Measurements from ENCODE around the gene PALLD. TPM values are rescaled to one million over a fixed set of nuclear protein-coding genes. Genes with fewer than 3 reads are reported as not detected.

Gene PALLD
- total RNA-seq, 5 donors from 2014 or later (not counting 1 experiment from before 2014, with no cell fraction given) = 0.56 to 1.9 (median 0.93) TPM

DNA sequence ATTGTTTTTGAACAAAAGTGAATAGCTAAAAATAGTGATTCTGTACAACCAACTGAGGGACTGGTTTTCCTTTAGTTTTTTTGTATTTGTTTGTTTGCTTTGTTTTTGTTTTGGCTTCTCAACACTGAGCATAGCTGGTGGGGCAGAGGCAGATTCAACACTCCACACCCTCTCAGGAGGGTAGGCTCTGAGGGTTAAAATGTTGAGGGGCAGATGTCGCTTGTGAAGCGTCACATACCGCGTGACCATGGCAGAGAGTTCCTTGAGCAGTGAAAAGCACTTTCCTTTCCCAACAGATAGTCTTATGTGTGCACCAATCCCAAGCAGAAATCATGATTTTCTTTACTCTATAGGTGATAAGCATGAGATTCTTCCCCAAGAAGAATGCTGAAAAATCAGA, 155.0 kb downstream of the PALLD start:
- Mint-ChIP-seq H3K4me3 (no peak overlapping the region), H3K9me3 (no peaks in the 10 kb centered on the region), H3K27me3 (peaks cover 9 to 12% of the 10 kb centered on the region in 2 donors), H3K36me3 (no peaks in the 10 kb centered on the region), H3K27ac (no peak overlapping the region), H3K4me1 (peaks cover 5 to 6% (median 6%) of the 10 kb centered on the region in 3 donors)
- Histone ChIP-seq H3K4me3 (ENCODE audit: control insufficient read depth in 1 of 2, extremely low read depth in 1 of 2, low read length in 1 of 2) (no peak overlapping the region), H3K36me3 (ENCODE audit: control insufficient read depth in 2 of 2, extremely low read depth in 1 of 2, insufficient read depth in 1 of 2, low read length in 1 of 2) (no peaks in the 10 kb centered on the region), H3K9me3 (no peaks in the 10 kb centered on the region), H3K27me3 (replicated peaks in 1 of 2; ENCODE audit: control insufficient read depth in 2 of 2, extremely low read depth in 1 of 2, insufficient read depth in 2 of 2, low read length in 1 of 2) (no peaks in the 10 kb centered on the region), H3K4me1 (ENCODE audit: control insufficient read depth in 1 of 2, extremely low read depth in 1 of 2, insufficient read depth in 2 of 2, low read length in 2 of 2) (no peaks in the 10 kb centered on the region), H3K27ac (ENCODE audit: low read length) (no peak overlapping the region)
- WGBS (ENCODE audit: insufficient coverage) = no CpG with 5 or more reads among the region's 4 CpGs
- POLR2A ChIA-PET = no interaction called here
- ATAC-seq (replicated peaks in 1 of 4) (no peak), DNase-seq (no peak)
- CTCF ChIA-PET = no interaction called here

DNA sequence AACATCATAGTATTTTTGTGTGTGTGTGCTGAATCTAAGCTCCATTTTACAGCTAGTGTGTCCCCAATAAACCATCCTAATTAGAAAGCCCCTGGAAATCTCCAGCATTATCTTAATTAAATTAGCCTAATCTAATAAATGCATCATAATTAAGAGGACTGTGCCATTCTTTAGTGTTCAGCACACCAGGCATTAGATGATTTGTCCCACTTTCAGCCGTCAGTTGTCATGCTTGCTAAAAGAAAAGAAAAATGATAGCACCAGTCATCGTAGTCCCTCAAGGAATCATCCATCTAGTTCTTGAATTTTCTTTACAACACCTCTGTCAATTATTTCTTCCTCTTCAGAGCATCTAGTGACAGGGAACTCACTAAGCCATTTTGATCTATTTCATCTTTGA, 155.9 kb downstream of the PALLD start:
- ChIA-PET POLR2A (no interaction called here), CTCF (no interaction called here)
- Mint-ChIP-seq H3K36me3 (no peaks in the 10 kb centered on the region), H3K4me1 (peaks cover 5 to 6% (median 6%) of the 10 kb centered on the region in 3 donors), H3K9me3 (no peaks in the 10 kb centered on the region), H3K27ac (no peak overlapping the region), H3K27me3 (peaks cover 9 to 12% of the 10 kb centered on the region in 2 donors), H3K4me3 (no peak overlapping the region)
- Histone ChIP-seq H3K27me3 (replicated peaks in 1 of 2; ENCODE audit: control insufficient read depth in 2 of 2, extremely low read depth in 1 of 2, insufficient read depth in 2 of 2, low read length in 1 of 2) (no peaks in the 10 kb centered on the region), H3K27ac (ENCODE audit: low read length) (no peak overlapping the region), H3K4me3 (ENCODE audit: control insufficient read depth in 1 of 2, extremely low read depth in 1 of 2, low read length in 1 of 2) (no peak overlapping the region), H3K36me3 (ENCODE audit: control insufficient read depth in 2 of 2, extremely low read depth in 1 of 2, insufficient read depth in 1 of 2, low read length in 1 of 2) (no peaks in the 10 kb centered on the region), H3K4me1 (ENCODE audit: control insufficient read depth in 1 of 2, extremely low read depth in 1 of 2, insufficient read depth in 2 of 2, low read length in 2 of 2) (no peaks in the 10 kb centered on the region), H3K9me3 (no peaks in the 10 kb centered on the region)
- ATAC-seq (replicated peaks in 1 of 4) = no peak
- no peak for DNase-seq
- WGBS (ENCODE audit: insufficient coverage) = 76% methylated on average over 2 of the region's 2 CpGs

DNA sequence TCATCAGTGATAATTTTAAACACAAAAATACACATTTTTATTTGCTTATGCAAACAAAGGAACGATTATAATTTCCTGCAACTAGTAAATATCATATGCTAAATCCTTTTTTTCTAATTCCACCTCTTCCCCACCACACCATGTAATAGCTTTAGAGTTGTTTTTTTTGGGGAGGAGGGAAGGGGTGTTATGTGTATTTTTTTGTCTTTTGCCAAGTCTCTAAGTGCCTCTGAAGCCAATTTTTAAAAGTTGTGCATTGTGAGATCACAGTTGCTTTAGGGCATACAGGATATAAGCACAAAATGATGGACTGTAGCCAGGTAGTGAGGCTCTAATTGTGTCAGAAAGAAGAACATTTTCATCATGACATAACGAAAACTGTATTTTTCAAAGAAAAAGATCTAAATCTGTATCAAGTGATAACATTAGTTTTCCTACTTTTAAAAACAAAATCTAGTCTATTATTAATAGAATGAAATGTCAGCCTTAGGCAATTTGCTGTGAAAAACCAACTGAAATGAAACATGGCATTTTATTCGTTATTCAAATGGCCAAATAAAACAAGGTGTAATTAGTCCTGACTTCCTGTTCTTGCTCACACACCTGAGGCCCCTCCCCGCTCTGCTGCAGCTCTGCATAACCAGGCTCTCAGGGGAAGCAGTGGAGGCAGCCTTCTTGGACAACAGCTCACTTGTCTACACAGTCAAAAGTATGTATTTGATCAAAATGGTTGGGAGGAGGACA, 157.4 kb downstream of the PALLD start:
- H3K4me1 Mint-ChIP-seq = peaks cover 5 to 6% (median 6%) of the 10 kb centered on the region in 3 donors
- no peaks in the 10 kb centered on the region for H3K36me3 Mint-ChIP-seq
- WGBS (ENCODE audit: insufficient coverage) = 55% methylated on average over 2 of the region's 4 CpGs
- H3K27me3 Mint-ChIP-seq = peaks cover 10 to 12% of the 10 kb centered on the region in 2 donors
- ATAC-seq (replicated peaks in 1 of 4) = no peak
- Histone ChIP-seq H3K4me1 (ENCODE audit: control insufficient read depth in 1 of 2, extremely low read depth in 1 of 2, insufficient read depth in 2 of 2, low read length in 2 of 2) (no peaks in the 10 kb centered on the region), H3K36me3 (ENCODE audit: control insufficient read depth in 2 of 2, extremely low read depth in 1 of 2, insufficient read depth in 1 of 2, low read length in 1 of 2) (no peaks in the 10 kb centered on the region), H3K27ac (ENCODE audit: low read length) (no peak overlapping the region), H3K9me3 (no peaks in the 10 kb centered on the region), H3K27me3 (replicated peaks in 1 of 2; ENCODE audit: control insufficient read depth in 2 of 2, extremely low read depth in 1 of 2, insufficient read depth in 2 of 2, low read length in 1 of 2) (peaks cover 0 to 3% of the 10 kb centered on the region in 2 experiments), H3K4me3 (ENCODE audit: control insufficient read depth in 1 of 2, extremely low read depth in 1 of 2, low read length in 1 of 2) (no peak overlapping the region)
- no peak overlapping the region for H3K4me3 Mint-ChIP-seq
- H3K27ac Mint-ChIP-seq = no peak overlapping the region
- no peaks in the 10 kb centered on the region for H3K9me3 Mint-ChIP-seq
- no peak for DNase-seq
- CTCF ChIA-PET = no interaction called here
- POLR2A ChIA-PET = no interaction called here

GRCh38 chr4:168654848-168655174, 158.0 kb downstream of the PALLD start:
- no peaks in the 10 kb centered on the region for H3K36me3 Mint-ChIP-seq
- no peaks in the 10 kb centered on the region for H3K4me1 ChIP-seq (ENCODE audit: control insufficient read depth in 1 of 2, extremely low read depth in 1 of 2, insufficient read depth in 2 of 2, low read length in 2 of 2)
- ChIA-PET POLR2A (no interaction called here), CTCF (no interaction called here)
- no peak for DNase-seq
- no peak overlapping the region for H3K4me3 ChIP-seq (ENCODE audit: control insufficient read depth in 1 of 2, extremely low read depth in 1 of 2, low read length in 1 of 2)
- no peak overlapping the region for H3K27ac ChIP-seq (ENCODE audit: low read length)
- no peaks in the 10 kb centered on the region for H3K9me3 Mint-ChIP-seq
- H3K4me1 Mint-ChIP-seq = peaks cover 5 to 6% (median 6%) of the 10 kb centered on the region in 3 donors
- peaks cover 0 to 3% of the 10 kb centered on the region in 2 experiments for H3K27me3 ChIP-seq (replicated peaks in 1 of 2; ENCODE audit: control insufficient read depth in 2 of 2, extremely low read depth in 1 of 2, insufficient read depth in 2 of 2, low read length in 1 of 2)
- no peak for ATAC-seq (replicated peaks in 1 of 4)
- H3K27ac Mint-ChIP-seq = no peak overlapping the region
- no peaks in the 10 kb centered on the region for H3K36me3 ChIP-seq (ENCODE audit: control insufficient read depth in 2 of 2, extremely low read depth in 1 of 2, insufficient read depth in 1 of 2, low read length in 1 of 2)
- peaks cover 11 to 12% of the 10 kb centered on the region in 2 donors for H3K27me3 Mint-ChIP-seq
- H3K4me3 Mint-ChIP-seq = no peak overlapping the region
- H3K9me3 ChIP-seq = no peaks in the 10 kb centered on the region

- CTCF ChIA-PET = no interaction called here
- Histone ChIP-seq H3K36me3 (ENCODE audit: control insufficient read depth in 2 of 2, extremely low read depth in 1 of 2, insufficient read depth in 1 of 2, low read length in 1 of 2) (no peaks in the 10 kb centered on the region), H3K4me1 (ENCODE audit: control insufficient read depth in 1 of 2, extremely low read depth in 1 of 2, insufficient read depth in 2 of 2, low read length in 2 of 2) (no peaks in the 10 kb centered on the region), H3K9me3 (no peaks in the 10 kb centered on the region), H3K27ac (ENCODE audit: low read length) (no peak overlapping the region), H3K4me3 (ENCODE audit: control insufficient read depth in 1 of 2, extremely low read depth in 1 of 2, low read length in 1 of 2) (no peak overlapping the region), H3K27me3 (replicated peaks in 1 of 2; ENCODE audit: control insufficient read depth in 2 of 2, extremely low read depth in 1 of 2, insufficient read depth in 2 of 2, low read length in 1 of 2) (peaks cover 0 to 3% of the 10 kb centered on the region in 2 experiments)
- ATAC-seq (replicated peaks in 1 of 4) (no peak), DNase-seq (no peak)
- Mint-ChIP-seq H3K36me3 (no peaks in the 10 kb centered on the region), H3K27me3 (peaks cover 11 to 12% of the 10 kb centered on the region in 2 donors), H3K27ac (no peak overlapping the region), H3K9me3 (no peaks in the 10 kb centered on the region), H3K4me1 (peaks cover 5 to 6% (median 6%) of the 10 kb centered on the region in 3 donors), H3K4me3 (no peak overlapping the region)
- POLR2A ChIA-PET = no interaction called here
- no CpG with 5 or more reads among the region's 3 CpGs for WGBS (ENCODE audit: insufficient coverage)
These were observed 158.3 kb downstream of the PALLD start for GRCh38 chr4:168655182-168655581.

GRCh38 chr4:168656055-168656660, 159.3 kb downstream of the PALLD start:
- 100% methylated on average over 1 of the region's 4 CpGs for WGBS (ENCODE audit: insufficient coverage)
- no peak for ATAC-seq (replicated peaks in 1 of 4)
- H3K27me3 Mint-ChIP-seq = peaks cover 11 to 12% of the 10 kb centered on the region in 2 donors
- Histone ChIP-seq H3K4me3 (ENCODE audit: control insufficient read depth in 1 of 2, extremely low read depth in 1 of 2, low read length in 1 of 2) (no peak overlapping the region), H3K36me3 (ENCODE audit: control insufficient read depth in 2 of 2, extremely low read depth in 1 of 2, insufficient read depth in 1 of 2, low read length in 1 of 2) (no peaks in the 10 kb centered on the region), H3K9me3 (no peaks in the 10 kb centered on the region), H3K27me3 (replicated peaks in 1 of 2; ENCODE audit: control insufficient read depth in 2 of 2, extremely low read depth in 1 of 2, insufficient read depth in 2 of 2, low read length in 1 of 2) (peaks cover 0 to 3% of the 10 kb centered on the region in 2 experiments), H3K27ac (ENCODE audit: low read length) (no peak overlapping the region), H3K4me1 (ENCODE audit: control insufficient read depth in 1 of 2, extremely low read depth in 1 of 2, insufficient read depth in 2 of 2, low read length in 2 of 2) (no peaks in the 10 kb centered on the region)
- no peak overlapping the region for H3K4me3 Mint-ChIP-seq
- ChIA-PET POLR2A (no interaction called here), CTCF (no interaction called here)
- H3K27ac Mint-ChIP-seq = no peak overlapping the region
- H3K4me1 Mint-ChIP-seq = peaks cover 5 to 6% (median 6%) of the 10 kb centered on the region in 3 donors
- no peaks in the 10 kb centered on the region for H3K36me3 Mint-ChIP-seq
- no peak for DNase-seq
- no peaks in the 10 kb centered on the region for H3K9me3 Mint-ChIP-seq
